ENCODE results near the gene ATG4B. TPM values are rescaled to one million over a fixed set of nuclear protein-coding genes. Genes with fewer than 3 reads are reported as not detected.

The ATG4B gene
- polyA plus RNA-seq, 1 donor from 2014 or later, result 128 TPM

DNA sequence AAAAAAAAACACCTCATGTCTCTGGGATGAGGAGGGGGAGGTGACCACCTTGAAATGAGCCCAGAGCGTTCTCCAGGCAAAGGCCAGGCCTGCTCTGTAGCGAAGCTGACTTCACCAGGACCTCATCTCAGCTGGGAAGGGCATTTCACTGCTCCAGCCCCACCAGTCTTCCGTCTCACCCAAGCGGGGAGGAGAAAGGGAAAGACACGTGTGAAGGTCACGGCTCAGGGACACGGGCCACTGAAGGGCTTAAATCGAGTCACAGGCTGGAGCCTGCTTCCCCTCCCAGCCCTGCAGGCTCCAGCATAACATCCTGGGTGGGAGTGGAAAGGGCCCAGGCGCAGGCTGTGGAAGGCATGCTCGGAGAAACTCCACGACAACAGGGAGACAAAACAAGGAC is 18.7 kb upstream of the ATG4B start:
- H3K27ac ChIP-seq (ENCODE audit: low read length), result no peak overlapping the region
- no peak for TF ChIP-seq EP300 (conservative IDR thresholded peaks at IDR 0.05; ENCODE audit: poor library complexity, severe bottlenecking)
- TF ChIP-seq MXI1 (conservative IDR thresholded peaks at IDR 0.05; ENCODE audit: poor library complexity, severe bottlenecking), result no peak
- no peak for TF ChIP-seq EZH2 (IDR thresholded peaks at IDR 0.05; ENCODE audit: borderline replicate concordance, insufficient read depth, low read length, poor library complexity, severe bottlenecking)
- no peak for TF ChIP-seq RAD21 (conservative IDR thresholded peaks at IDR 0.05)
- TF ChIP-seq, protein P1, sequence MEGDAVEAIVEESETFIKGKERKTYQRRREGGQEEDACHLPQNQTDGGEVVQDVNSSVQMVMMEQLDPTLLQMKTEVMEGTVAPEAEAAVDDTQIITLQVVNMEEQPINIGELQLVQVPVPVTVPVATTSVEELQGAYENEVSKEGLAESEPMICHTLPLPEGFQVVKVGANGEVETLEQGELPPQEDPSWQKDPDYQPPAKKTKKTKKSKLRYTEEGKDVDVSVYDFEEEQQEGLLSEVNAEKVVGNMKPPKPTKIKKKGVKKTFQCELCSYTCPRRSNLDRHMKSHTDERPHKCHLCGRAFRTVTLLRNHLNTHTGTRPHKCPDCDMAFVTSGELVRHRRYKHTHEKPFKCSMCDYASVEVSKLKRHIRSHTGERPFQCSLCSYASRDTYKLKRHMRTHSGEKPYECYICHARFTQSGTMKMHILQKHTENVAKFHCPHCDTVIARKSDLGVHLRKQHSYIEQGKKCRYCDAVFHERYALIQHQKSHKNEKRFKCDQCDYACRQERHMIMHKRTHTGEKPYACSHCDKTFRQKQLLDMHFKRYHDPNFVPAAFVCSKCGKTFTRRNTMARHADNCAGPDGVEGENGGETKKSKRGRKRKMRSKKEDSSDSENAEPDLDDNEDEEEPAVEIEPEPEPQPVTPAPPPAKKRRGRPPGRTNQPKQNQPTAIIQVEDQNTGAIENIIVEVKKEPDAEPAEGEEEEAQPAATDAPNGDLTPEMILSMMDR (IDR thresholded peaks at IDR 0.05; ENCODE audit: poor library complexity, severe bottlenecking), result no peak
- TF ChIP-seq, protein P2, sequence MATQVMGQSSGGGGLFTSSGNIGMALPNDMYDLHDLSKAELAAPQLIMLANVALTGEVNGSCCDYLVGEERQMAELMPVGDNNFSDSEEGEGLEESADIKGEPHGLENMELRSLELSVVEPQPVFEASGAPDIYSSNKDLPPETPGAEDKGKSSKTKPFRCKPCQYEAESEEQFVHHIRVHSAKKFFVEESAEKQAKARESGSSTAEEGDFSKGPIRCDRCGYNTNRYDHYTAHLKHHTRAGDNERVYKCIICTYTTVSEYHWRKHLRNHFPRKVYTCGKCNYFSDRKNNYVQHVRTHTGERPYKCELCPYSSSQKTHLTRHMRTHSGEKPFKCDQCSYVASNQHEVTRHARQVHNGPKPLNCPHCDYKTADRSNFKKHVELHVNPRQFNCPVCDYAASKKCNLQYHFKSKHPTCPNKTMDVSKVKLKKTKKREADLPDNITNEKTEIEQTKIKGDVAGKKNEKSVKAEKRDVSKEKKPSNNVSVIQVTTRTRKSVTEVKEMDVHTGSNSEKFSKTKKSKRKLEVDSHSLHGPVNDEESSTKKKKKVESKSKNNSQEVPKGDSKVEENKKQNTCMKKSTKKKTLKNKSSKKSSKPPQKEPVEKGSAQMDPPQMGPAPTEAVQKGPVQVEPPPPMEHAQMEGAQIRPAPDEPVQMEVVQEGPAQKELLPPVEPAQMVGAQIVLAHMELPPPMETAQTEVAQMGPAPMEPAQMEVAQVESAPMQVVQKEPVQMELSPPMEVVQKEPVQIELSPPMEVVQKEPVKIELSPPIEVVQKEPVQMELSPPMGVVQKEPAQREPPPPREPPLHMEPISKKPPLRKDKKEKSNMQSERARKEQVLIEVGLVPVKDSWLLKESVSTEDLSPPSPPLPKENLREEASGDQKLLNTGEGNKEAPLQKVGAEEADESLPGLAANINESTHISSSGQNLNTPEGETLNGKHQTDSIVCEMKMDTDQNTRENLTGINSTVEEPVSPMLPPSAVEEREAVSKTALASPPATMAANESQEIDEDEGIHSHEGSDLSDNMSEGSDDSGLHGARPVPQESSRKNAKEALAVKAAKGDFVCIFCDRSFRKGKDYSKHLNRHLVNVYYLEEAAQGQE (IDR thresholded peaks at IDR 0.05; ENCODE audit: borderline replicate concordance), result no peak
- TF ChIP-seq TAF1 (IDR thresholded peaks at IDR 0.05; ENCODE audit: low read depth), result no peak
- TF ChIP-seq SMC3 (conservative IDR thresholded peaks at IDR 0.05; ENCODE audit: poor library complexity), result no peak
- no peak for TF ChIP-seq POLR2AphosphoS5 (IDR thresholded peaks at IDR 0.05)

DNA sequence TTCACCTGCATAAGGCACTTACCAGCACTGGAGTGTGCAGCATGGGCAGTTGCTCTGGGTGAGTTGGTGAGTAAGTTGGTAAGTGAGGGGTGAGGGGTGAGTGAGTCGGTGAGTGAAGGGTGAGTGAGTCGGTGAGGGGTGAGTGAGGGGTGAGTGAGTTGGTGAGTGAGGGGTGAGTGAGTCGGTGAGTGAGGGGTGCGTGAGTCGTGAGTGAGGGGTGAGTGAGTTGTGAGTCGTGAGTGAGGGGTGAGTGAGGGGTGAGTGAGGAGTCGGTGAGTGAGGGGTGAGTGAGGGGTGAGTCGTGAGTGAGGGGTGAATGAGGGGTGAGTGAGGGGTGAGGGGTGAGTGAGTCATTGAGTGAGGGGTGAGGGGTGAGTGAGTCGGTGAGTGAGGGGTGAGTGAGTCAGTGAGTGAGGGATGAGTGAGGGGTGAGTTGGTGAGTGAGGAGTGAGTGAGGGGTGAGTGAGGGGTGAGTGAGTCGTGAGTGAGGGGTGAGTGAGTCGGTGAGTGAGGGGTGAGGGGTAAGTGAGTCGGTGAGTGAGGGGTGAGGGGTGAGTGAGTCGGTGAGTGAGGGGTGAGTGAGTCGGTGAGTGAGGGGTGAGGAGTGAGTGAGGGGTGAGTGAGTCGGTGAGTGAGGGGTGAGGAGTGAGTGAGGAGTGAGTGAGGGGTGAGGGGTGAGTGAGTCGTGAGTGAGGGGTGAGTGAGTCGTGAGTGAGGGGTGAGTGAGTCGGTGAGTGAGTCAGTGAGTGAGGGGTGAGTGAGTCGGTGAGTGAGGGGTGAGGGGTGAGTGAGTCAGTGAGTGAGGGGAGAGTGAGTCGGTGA is 17.7 kb upstream of the ATG4B start:
- Histone ChIP-seq H2AFZ (ENCODE audit: low read depth, low read length) (no peak overlapping the region), H3F3A (ENCODE audit: insufficient read depth, low read length, poor library complexity, severe bottlenecking) (no peaks in the 10 kb centered on the region), H3K36me3 (ENCODE audit: insufficient read depth, low read length) (peaks cover 4% of the 10 kb centered on the region), H3K9me3 (ENCODE audit: low read length) (no peaks in the 10 kb centered on the region), H3K4me3 (ENCODE audit: low read length) (no peak overlapping the region), H3K9ac (ENCODE audit: low read length) (no peak overlapping the region), H3K27me3 (ENCODE audit: insufficient read depth, low read depth, low read length) (no peaks in the 10 kb centered on the region), H4K20me1 (ENCODE audit: insufficient read depth) (no peaks in the 10 kb centered on the region), H3K79me2 (replicated peaks; ENCODE audit: insufficient read depth, low read length) (peaks cover 3% of the 10 kb centered on the region), H3K27ac (ENCODE audit: low read length) (no peak overlapping the region), H3K9me2 (ENCODE audit: insufficient read depth, low read length) (no peaks in the 10 kb centered on the region), H3K4me2 (ENCODE audit: low read length) (no peak overlapping the region)
- TF ChIP-seq, protein P2 (IDR thresholded peaks at IDR 0.05; ENCODE audit: borderline replicate concordance), result no peak
- TF ChIP-seq EZH2 (IDR thresholded peaks at IDR 0.05; ENCODE audit: borderline replicate concordance, insufficient read depth, low read length, poor library complexity, severe bottlenecking) (no peak), TAF1 (IDR thresholded peaks at IDR 0.05; ENCODE audit: low read depth) (no peak), SMC3 (conservative IDR thresholded peaks at IDR 0.05; ENCODE audit: poor library complexity) (no peak)

More for the DNA sequence above, 18.7 kb upstream of the ATG4B start:
- Histone ChIP-seq H3K4me3 (ENCODE audit: low read length) (no peak overlapping the region), H3K27me3 (ENCODE audit: insufficient read depth, low read depth, low read length) (no peaks in the 10 kb centered on the region), H3K4me2 (ENCODE audit: low read length) (no peak overlapping the region), H3K36me3 (ENCODE audit: insufficient read depth, low read length) (peaks cover 4% of the 10 kb centered on the region), H3K9me2 (ENCODE audit: insufficient read depth, low read length) (no peaks in the 10 kb centered on the region), H3K9me3 (ENCODE audit: low read length) (no peaks in the 10 kb centered on the region), H2AFZ (ENCODE audit: low read depth, low read length) (no peak overlapping the region), H3F3A (ENCODE audit: insufficient read depth, low read length, poor library complexity, severe bottlenecking) (no peaks in the 10 kb centered on the region), H3K79me2 (replicated peaks; ENCODE audit: insufficient read depth, low read length) (no peaks in the 10 kb centered on the region), H3K9ac (ENCODE audit: low read length) (no peak overlapping the region), H4K20me1 (ENCODE audit: insufficient read depth) (no peaks in the 10 kb centered on the region)

Measured in neural cell (in vitro differentiated cells).